Endothelial cell of coronary artery (primary cell): ENCODE results near the gene TRPC6. TPM values are rescaled to one million over a fixed set of nuclear protein-coding genes. Genes with fewer than 3 reads are reported as not detected.

ENCODE experiments used
- total RNA-seq: library from RNA; depleted of rRNA; stranded (reverse); fragments of >200 nt; gene quantifications from 2 replicates; pipeline ENCODE4 v1.2.3, GENCODE V29; 2014

Gene TRPC6
- not detected in 2 replicates for total RNA-seq

GRCh38 chr11:101583251-101584128 is at the start of gene TRPC6:
TSS of gene TRPC6 (minus strand) at chr11:101584007. CDS start at chr11:101583503, 504 bp downstream.

